ENCODE measurements around the gene DUS1L. TPM values are rescaled to one million over a fixed set of nuclear protein-coding genes. Genes with fewer than 3 reads are reported as not detected.

Gene DUS1L
- total RNA-seq, 6 experiments from 2014 or later: 61.8 to 115 (median 89.9) TPM

- 83% methylated on average over 3 of the region's 19 CpGs for WGBS (ENCODE audit: insufficient coverage, low coverage, low lambda C conversion rate, missing lambda C conversion rate)
- no peak for TF ChIP-seq CTCF (IDR thresholded peaks at IDR 0.05)
- TF ChIP-seq POLR2A (IDR thresholded peaks at IDR 0.05): no peak
- H3K27me3 ChIP-seq: no peaks in the 10 kb centered on the region
- H3K36me3 ChIP-seq: peaks cover 0 to 14% (median 0%) of the 10 kb centered on the region in 4 donors
- no peak for ATAC-seq
- H3K27ac ChIP-seq: no peak overlapping the region
- intact Hi-C loops (cut with DNase I): loop anchor here in 1 of 2 donors (10.0 kb wide), 1 partner anchor 128 kb away; no protein-coding TSS in a partner anchor
- DNase-seq: no peak
- no peak overlapping the region for H3K4me3 ChIP-seq
- no peaks in the 10 kb centered on the region for H3K4me1 ChIP-seq
- H3K9me3 ChIP-seq: no peaks in the 10 kb centered on the region
Measured at GRCh38 chr17:82012640-82013295, 52.8 kb downstream of the DUS1L start.

GRCh38 chr17:82012261-82012639, 53.4 kb downstream of the DUS1L start:
- no peak overlapping the region for H3K27ac ChIP-seq
- H3K4me1 ChIP-seq: no peaks in the 10 kb centered on the region
- DNase-seq (no peak), ATAC-seq (no peak)
- H3K36me3 ChIP-seq: peaks cover 0 to 9% (median 0%) of the 10 kb centered on the region in 4 donors
- H3K9me3 ChIP-seq: no peaks in the 10 kb centered on the region
- intact Hi-C loops (cut with DNase I): loop anchor here in 1 of 2 donors (10.0 kb wide), 1 partner anchor 127 kb away; no protein-coding TSS in a partner anchor
- H3K27me3 ChIP-seq: no peaks in the 10 kb centered on the region
- no peak overlapping the region for H3K4me3 ChIP-seq
- TF ChIP-seq POLR2A (IDR thresholded peaks at IDR 0.05) (no peak), CTCF (IDR thresholded peaks at IDR 0.05) (no peak)
- WGBS (ENCODE audit: insufficient coverage, low coverage, low lambda C conversion rate, missing lambda C conversion rate): 63% methylated on average over 3 of the region's 20 CpGs

GRCh38 chr17:82011617-82012187, 53.9 kb downstream of the DUS1L start:
- Histone ChIP-seq H3K27me3 (no peaks in the 10 kb centered on the region), H3K36me3 (peaks cover 0 to 9% (median 0%) of the 10 kb centered on the region in 4 donors), H3K9me3 (no peaks in the 10 kb centered on the region), H3K4me1 (no peaks in the 10 kb centered on the region), H3K4me3 (no peak overlapping the region), H3K27ac (no peak overlapping the region)
- DNase-seq (no peak), ATAC-seq (no peak)
- WGBS (ENCODE audit: insufficient coverage, low coverage, low lambda C conversion rate, missing lambda C conversion rate): 90% methylated on average over 2 of the region's 19 CpGs
- intact Hi-C loops (cut with DNase I): loop anchor here in 1 of 2 donors (10.0 kb wide), 1 partner anchor 127 kb away; no protein-coding TSS in a partner anchor
- TF ChIP-seq POLR2A (IDR thresholded peaks at IDR 0.05) (no peak), CTCF (IDR thresholded peaks at IDR 0.05) (no peak)

- DNase-seq (no peak), ATAC-seq (no peak)
- H3K9me3 ChIP-seq: no peaks in the 10 kb centered on the region
- no peak overlapping the region for H3K27ac ChIP-seq
- H3K36me3 ChIP-seq: peaks cover 0 to 9% (median 0%) of the 10 kb centered on the region in 4 donors
- no peaks in the 10 kb centered on the region for H3K4me1 ChIP-seq
- H3K27me3 ChIP-seq: no peaks in the 10 kb centered on the region
- intact Hi-C loops (cut with DNase I): loop anchor here in 1 of 2 donors (10.0 kb wide), 1 partner anchor 126 kb away; no protein-coding TSS in a partner anchor
- no peak overlapping the region for H3K4me3 ChIP-seq
- 93% methylated on average over 10 of the region's 39 CpGs for WGBS (ENCODE audit: insufficient coverage, low coverage, low lambda C conversion rate, missing lambda C conversion rate)
- TF ChIP-seq CTCF (IDR thresholded peaks at IDR 0.05) (no peak), POLR2A (IDR thresholded peaks at IDR 0.05) (no peak)
Measured at GRCh38 chr17:82010575-82011525, 54.8 kb downstream of the DUS1L start.
